HAP-1 (cell line): Measurements from ENCODE around the gene NDRG2.

ENCODE experiments used
- DNase-seq, 2 experiments: peaks; one replicate each; pipeline ENCODE4 v3.0.0-alpha.2; 2016 to 2020; ENCODE audit warnings: low spot score in 2 of 2
- H3K27me3 ChIP-seq: fragments of 250-450 bp; sonication (Bioruptor Pico); 2 replicates; pipeline ENCODE4 v1.5.1; 2020; ENCODE audit warnings: low read depth, mild to moderate bottlenecking, moderate library complexity
- H3K36me3 ChIP-seq: fragments of 250-450 bp; sonication (Bioruptor Pico); replicated peaks from 2 replicates; pipeline ENCODE4 v1.5.1; 2020; ENCODE audit warnings: mild to moderate bottlenecking
- H3K4me1 ChIP-seq: fragments of 250-450 bp; sonication (Bioruptor Pico); 2 replicates; pipeline ENCODE4 v1.5.1; 2020; ENCODE audit warnings: mild to moderate bottlenecking
- H3K4me3 ChIP-seq: fragments of 250-450 bp; sonication (Bioruptor Pico); 2 replicates; pipeline ENCODE4 v1.5.1; 2020; ENCODE audit warnings: mild to moderate bottlenecking, moderate library complexity
- H3K9me3 ChIP-seq: fragments of 250-450 bp; sonication (Bioruptor Pico); 2 replicates; pipeline ENCODE4 v1.5.1; 2020; ENCODE audit warnings: mild to moderate bottlenecking, moderate library complexity
- in situ Hi-C: fragments of 300-500 bp; cut with MboI; formaldehyde crosslinking; loops from 3 replicates; pipeline ENCODE4 v1.14.3; 2020; ENCODE audit warnings: low sequenced_read_pairs, inconsistent platforms, mixed read lengths

NDRG2 gene

DNA sequence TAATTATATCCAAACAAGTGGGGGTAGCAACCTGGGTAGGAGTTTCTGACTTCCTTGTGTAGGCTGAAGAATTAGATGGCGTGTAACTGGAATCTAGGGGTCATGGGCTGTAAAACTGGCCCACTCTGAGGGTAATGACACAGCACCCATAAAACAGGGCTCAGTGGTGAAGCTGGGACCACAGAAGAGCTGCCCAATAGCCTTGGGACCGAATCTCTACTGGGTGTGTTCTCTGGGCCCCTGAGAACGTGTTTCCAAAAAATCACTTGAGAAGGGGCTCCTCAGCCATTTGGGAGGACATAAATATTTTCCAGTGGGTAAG is 36.4 kb upstream of the NDRG2 start:
- in situ Hi-C loops = no loop called here
- no peaks in the 10 kb centered on the region for H3K9me3 ChIP-seq
- H3K4me1 ChIP-seq = no peaks in the 10 kb centered on the region
- no peaks in the 10 kb centered on the region for H3K36me3 ChIP-seq
- H3K4me3 ChIP-seq = no peak overlapping the region
- peaks cover 15% of the 10 kb centered on the region for H3K27me3 ChIP-seq
- DNase-seq = no peak

DNA sequence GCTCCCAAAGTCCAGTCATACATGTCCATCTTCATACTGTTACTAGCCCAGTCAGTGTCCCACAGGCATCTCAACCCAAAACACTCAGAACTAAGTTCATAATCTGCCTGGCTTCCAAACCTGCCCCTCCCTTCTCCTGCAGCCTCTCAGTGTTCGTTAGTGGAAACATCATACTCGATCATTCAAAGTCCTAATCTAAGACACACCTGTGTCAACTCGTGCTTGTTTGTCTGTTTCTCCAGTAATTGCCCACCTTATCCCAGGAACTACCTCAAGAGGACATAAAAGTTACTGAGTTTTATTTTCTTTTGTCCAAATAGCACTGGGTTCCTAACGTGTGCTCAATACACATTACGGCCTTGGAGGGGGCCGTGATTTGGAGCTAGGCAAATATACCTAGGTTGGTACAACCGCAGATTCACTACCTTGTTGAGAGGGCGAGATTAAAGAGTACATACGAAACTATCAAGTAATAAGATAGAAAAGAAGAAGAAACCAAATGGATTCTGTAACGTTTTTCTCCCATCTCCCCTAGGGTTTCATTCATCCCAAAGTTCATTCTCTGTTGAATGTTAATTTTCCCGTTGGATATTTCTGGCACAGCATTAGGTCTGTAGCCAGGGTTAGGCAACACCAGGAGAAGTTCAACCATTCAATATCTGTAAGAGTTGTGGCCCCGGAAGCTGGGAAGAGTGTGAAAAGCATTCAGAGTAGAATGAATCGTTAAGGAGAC is 35.9 kb upstream of the NDRG2 start:
- Histone ChIP-seq H3K4me1 (no peaks in the 10 kb centered on the region), H3K36me3 (no peaks in the 10 kb centered on the region), H3K9me3 (no peaks in the 10 kb centered on the region), H3K27me3 (peaks cover 15% of the 10 kb centered on the region), H3K4me3 (no peak overlapping the region)
- in situ Hi-C loops = no loop called here
- DNase-seq = no peak

- Histone ChIP-seq H3K9me3 (no peaks in the 10 kb centered on the region), H3K4me3 (no peak overlapping the region), H3K27me3 (peaks cover 8% of the 10 kb centered on the region), H3K4me1 (no peaks in the 10 kb centered on the region), H3K36me3 (no peaks in the 10 kb centered on the region)
- in situ Hi-C loops = no loop called here
- no peak for DNase-seq
Measured at GRCh38 chr14:21059842-21060613, 35.2 kb upstream of the NDRG2 start.

DNA sequence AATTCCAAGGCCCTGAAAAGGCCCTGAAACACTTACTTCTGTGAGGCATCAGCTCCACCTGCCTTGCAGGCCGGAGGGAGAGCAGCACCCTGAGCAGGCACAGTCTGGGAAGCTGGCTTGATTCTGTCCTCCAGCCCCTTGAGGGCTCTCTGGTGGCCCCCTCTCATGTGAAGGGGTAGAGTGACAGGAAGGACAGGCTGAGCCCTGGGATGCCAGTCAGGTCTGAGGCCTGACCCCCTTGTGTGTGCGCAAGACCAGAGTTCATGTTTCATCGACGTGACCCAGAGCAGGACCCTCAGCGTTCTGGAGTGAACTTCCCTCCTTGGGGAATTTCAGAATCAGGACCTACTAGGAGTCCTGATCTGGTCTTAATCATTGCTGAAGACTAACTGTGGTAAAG is 34.0 kb upstream of the NDRG2 start:
- in situ Hi-C loops = no loop called here
- Histone ChIP-seq H3K4me1 (no peaks in the 10 kb centered on the region), H3K36me3 (no peaks in the 10 kb centered on the region), H3K27me3 (peaks cover 8% of the 10 kb centered on the region), H3K4me3 (no peak overlapping the region), H3K9me3 (no peaks in the 10 kb centered on the region)
- no peak for DNase-seq

DNA sequence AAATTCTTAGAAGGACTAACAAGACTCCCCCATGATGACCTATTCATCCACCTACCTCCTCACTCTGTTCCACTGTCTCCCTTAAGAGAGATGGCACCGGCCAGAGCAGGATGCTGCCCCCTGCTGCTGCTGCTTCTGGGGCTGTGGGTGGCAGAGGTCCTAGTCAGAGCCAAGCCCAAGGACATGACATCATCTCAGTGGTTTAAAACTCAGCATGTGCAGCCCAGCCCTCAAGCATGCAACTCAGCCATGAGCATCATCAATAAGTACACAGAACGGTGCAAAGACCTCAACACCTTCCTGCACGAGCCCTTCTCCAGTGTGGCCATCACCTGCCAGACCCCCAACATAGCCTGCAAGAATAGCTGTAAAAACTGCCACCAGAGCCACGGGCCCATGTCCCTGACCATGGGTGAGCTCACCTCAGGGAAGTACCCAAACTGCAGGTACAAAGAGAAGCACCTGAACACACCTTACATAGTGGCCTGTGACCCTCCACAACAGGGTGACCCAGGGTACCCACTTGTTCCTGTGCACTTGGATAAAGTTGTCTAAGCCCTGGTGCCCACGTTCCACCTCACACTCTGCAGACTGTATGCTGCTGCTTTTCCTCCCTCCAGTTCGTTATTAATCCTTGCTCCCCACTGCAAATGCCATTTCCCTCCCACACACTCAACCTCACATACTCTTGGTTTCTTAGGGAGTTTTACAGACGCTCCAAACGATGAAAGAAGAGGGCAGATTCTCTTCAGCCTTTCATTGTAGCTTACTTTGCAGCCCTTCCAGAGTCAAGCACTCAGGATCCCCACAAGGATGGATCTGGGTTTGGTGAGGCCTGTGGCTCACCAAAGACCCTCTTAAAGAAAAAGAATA is 33.2 kb upstream of the NDRG2 start, which contains the start of gene RNASE8:
Gene RNASE8, plus strand, starts transcription at position 20 of the 873 bp plus-strand sequence. Its CDS starts 71 bp downstream, at position 91.
- Histone ChIP-seq H3K27me3 (peaks cover 2% of the 10 kb centered on the region), H3K4me1 (no peaks in the 10 kb centered on the region), H3K4me3 (no peak within 1 kb of the TSS), H3K36me3 (no peaks in the 10 kb centered on the region), H3K9me3 (no peaks in the 10 kb centered on the region)
- no peak for DNase-seq
- in situ Hi-C loops = no loop called here

DNA sequence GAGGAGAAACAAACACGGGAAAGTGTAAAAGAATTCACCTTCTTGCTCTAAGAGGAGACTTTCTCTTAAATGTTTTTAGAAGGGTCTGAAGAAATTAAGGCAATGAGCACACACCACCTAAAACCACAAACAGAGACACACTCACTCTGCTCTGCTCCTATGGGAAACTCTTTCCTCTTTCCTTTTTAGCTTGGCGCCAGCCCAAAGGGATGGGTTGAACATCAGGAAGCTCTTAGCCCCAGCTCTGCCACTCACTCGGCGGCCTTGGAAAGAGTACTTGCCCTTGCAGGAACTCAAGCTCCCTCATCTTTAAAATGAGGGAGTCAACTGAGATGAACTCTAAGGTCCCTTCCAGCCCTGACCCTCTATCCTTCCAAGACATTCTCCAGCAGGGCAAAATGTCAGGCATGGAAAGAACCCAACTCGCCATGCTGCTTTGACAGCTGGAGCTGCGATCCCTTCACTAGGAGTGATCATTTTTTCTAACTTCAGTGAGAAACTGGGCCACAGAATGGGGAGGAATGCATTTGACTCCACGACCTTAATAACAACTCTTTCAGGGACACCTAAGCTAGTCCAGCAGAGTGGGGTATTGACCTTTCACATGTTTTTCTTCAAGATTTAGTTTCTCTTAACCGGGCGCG is 31.8 kb upstream of the NDRG2 start:
- Histone ChIP-seq H3K9me3 (no peaks in the 10 kb centered on the region), H3K27me3 (no peaks in the 10 kb centered on the region; the same call in 1 of the 2 replicates), H3K36me3 (no peaks in the 10 kb centered on the region), H3K4me1 (no peaks in the 10 kb centered on the region), H3K4me3 (no peak overlapping the region)
- no peak for DNase-seq
- in situ Hi-C loops = no loop called here

DNA sequence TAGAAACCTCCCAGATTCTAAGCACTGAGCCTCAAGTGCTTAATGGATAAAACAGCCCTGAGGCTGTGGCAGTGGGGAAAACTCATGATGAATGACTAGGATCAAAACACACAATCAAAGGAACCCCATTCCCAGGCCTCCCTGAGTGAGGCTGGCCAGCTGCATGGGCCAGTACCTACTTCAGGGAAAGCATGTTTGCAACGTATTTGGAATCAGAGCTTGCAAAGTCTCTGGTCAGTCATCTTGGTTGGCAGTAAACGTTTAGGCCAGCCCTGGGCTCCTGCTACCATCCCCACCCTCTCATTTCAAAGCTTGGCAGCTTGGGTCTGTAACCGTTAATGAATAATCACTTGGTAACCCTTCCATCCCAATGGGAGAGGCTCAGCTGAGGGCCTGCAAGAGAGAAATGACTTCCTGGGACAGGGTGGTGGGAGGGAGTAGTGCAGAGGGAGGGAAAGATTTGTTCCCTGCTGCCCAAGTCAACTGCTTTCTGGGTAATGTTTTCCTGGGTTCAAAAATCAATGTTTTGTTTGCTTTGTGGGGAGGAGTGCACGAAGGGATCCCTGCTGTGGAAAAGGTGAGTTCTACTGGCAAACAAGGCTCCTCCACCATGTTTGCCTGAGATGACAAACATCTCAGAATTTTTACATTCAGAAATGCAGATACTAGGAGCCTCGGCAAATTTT is 30.7 kb upstream of the NDRG2 start:
- Histone ChIP-seq H3K36me3 (no peaks in the 10 kb centered on the region), H3K27me3 (no peaks in the 10 kb centered on the region; the same call in 1 of the 2 replicates), H3K9me3 (no peaks in the 10 kb centered on the region), H3K4me1 (no peaks in the 10 kb centered on the region), H3K4me3 (no peak overlapping the region)
- no peak for DNase-seq
- in situ Hi-C loops = no loop called here

GRCh38 chr14:21054768-21055145 is 29.9 kb upstream of the NDRG2 start:
- Histone ChIP-seq H3K4me1 (no peaks in the 10 kb centered on the region), H3K27me3 (no peaks in the 10 kb centered on the region), H3K9me3 (no peaks in the 10 kb centered on the region), H3K36me3 (no peaks in the 10 kb centered on the region), H3K4me3 (no peak overlapping the region)
- no peak for DNase-seq
- in situ Hi-C loops = no loop called here

- Histone ChIP-seq H3K4me1 (no peaks in the 10 kb centered on the region), H3K36me3 (no peaks in the 10 kb centered on the region), H3K27me3 (no peaks in the 10 kb centered on the region), H3K4me3 (no peak overlapping the region), H3K9me3 (no peaks in the 10 kb centered on the region)
- no peak for DNase-seq
- in situ Hi-C loops = no loop called here
Measured at GRCh38 chr14:21054123-21054767, 29.4 kb upstream of the NDRG2 start.

DNA sequence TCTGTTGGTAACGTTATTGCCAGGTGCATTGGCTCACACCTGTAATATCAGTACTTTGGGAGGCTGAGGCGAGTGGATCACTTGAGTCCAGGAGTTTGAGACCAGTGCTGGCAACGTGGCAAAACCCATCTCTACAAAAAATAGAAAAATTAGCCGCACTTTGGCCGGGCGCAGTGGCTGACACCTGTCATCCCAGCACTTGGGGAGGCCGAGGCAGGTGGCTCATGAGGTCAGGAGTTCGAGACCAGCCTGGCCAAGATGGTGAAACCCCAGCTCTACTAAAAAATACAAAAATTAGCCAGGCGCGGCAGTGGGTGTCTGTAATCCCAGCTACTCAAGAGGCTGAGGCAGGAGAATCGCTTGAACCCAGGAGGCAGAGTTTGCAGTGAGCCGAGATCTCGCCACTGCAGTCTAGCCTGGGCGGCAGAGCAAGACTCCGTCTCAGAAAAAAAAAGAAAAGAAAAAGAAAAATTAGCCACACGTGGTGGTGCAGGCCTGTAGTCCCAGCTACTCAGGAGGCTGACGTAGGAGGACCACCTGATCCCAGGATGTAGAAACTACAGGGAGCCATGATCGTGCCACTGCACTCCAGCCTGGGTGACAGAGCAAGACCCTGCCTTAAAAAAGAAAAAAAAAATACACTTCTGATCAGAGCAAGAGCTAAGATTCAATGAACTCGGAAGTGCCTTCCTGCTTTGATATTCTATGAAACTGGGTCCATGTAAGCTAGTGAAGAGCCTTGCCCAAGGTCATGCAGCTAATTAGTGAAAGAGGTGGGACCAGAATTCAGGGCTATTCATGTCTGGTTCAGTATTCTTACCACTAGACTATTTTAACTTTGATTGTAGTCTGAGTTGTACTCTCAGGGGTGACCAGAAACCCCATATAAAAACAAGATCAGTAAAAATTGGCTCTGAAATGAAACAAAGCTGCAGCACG is 28.6 kb upstream of the NDRG2 start:
- DNase-seq = no peak
- in situ Hi-C loops = no loop called here
- Histone ChIP-seq H3K4me3 (no peak overlapping the region), H3K9me3 (no peaks in the 10 kb centered on the region), H3K36me3 (no peaks in the 10 kb centered on the region), H3K4me1 (no peaks in the 10 kb centered on the region), H3K27me3 (no peaks in the 10 kb centered on the region)

DNA sequence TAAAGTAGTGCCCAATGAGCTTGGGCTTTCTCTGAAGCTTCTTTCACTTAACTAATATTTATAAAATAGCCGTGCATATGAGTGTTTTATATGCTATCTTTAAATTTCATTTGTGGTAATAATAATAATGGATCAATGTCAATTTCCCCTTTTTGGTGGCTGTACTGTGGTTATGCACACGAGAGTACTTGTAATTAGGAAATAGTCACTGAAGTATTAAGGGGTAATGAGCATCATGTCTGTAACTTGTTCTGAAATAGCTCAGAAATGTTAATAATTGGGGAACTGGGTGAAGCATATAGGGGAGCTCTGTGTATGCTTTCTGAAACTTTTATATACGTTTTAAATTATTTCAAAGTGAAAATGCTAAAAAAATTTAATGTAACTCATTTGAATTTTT is 25.7 kb upstream of the NDRG2 start:
- no peaks in the 10 kb centered on the region for H3K27me3 ChIP-seq
- H3K4me3 ChIP-seq = no peak overlapping the region
- DNase-seq = no peak
- H3K4me1 ChIP-seq = no peaks in the 10 kb centered on the region
- H3K36me3 ChIP-seq = no peaks in the 10 kb centered on the region
- no peaks in the 10 kb centered on the region for H3K9me3 ChIP-seq
- in situ Hi-C loops = no loop called here

GRCh38 chr14:21049271-21049673 is 24.4 kb upstream of the NDRG2 start:
- in situ Hi-C loops = no loop called here

More at GRCh38 chr14:21049271-21049673, 24.4 kb upstream of the NDRG2 start:
- Histone ChIP-seq H3K4me1 (no peaks in the 10 kb centered on the region), H3K4me3 (no peak overlapping the region), H3K27me3 (peaks cover 6% of the 10 kb centered on the region; the same call in 1 of the 2 replicates), H3K36me3 (no peaks in the 10 kb centered on the region), H3K9me3 (no peaks in the 10 kb centered on the region)
- DNase-seq = no peak
